ENCODE data around the gene HUWE1. TPM values are rescaled to one million over a fixed set of nuclear protein-coding genes. Genes with fewer than 3 reads are reported as not detected.

The HUWE1 gene
- polyA plus RNA-seq, 2 of the 4 experiments (the other 2 are of a cell fraction) = 55.7 to 120 TPM

DNA sequence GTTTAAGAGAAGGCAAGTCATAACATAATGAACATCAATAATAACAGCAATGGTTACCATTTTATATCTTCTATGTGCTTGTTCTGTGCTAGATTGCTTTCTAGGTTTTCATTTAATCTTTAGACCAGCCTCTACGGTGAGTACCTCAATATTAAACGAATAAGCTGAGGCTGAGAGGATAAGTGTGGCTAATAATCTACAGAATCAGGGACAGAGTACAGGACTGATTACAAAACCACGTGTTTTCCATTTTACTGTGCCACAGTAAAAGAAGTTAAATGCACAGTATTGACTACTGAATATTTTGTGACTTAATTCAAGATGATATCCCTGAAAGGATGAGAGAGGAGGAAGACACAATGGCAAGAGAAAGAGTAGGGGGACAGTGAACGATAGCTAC lies 56.3 kb downstream of the HUWE1 start:
- TF ChIP-seq, protein P1, sequence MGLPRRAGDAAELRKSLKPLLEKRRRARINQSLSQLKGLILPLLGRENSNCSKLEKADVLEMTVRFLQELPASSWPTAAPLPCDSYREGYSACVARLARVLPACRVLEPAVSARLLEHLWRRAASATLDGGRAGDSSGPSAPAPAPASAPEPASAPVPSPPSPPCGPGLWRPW (IDR thresholded peaks at IDR 0.05) = no peak
- TF ChIP-seq TP53 (CRISPR knock-in tag; IDR thresholded peaks at IDR 0.05) (no peak), ZNF302 (CRISPR knock-in tag; IDR thresholded peaks at IDR 0.05) (no peak)
- TF ChIP-seq, protein P2, sequence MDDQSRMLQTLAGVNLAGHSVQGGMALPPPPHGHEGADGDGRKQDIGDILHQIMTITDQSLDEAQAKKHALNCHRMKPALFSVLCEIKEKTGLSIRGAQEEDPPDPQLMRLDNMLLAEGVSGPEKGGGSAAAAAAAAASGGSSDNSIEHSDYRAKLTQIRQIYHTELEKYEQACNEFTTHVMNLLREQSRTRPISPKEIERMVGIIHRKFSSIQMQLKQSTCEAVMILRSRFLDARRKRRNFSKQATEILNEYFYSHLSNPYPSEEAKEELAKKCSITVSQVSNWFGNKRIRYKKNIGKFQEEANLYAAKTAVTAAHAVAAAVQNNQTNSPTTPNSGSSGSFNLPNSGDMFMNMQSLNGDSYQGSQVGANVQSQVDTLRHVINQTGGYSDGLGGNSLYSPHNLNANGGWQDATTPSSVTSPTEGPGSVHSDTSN (IDR thresholded peaks at IDR 0.05) = no peak
- POLR2A ChIA-PET = no interaction called here
- CTCF ChIA-PET = interaction anchor here (0.6 kb wide), 1 partner anchor 527 kb away, joined by 3 read pairs; no protein-coding TSS in a partner anchor
- Histone ChIP-seq H3K27ac (no peak overlapping the region), H3K4me2 (no peak overlapping the region), H3K4me3 (no peak overlapping the region), H3K9me3 (no peaks in the 10 kb centered on the region), H3K4me1 (no peaks in the 10 kb centered on the region)
- ATAC-seq (no peak), FAIRE-seq (peak; percentile 90), DNase-seq (ENCODE audit: low read depth in 1 of 2, low spot score in 1 of 2) (no peak)
- 73% methylated on average over 4 of the region's 4 CpGs for WGBS (ENCODE audit: missing lambda C conversion rate)

DNA sequence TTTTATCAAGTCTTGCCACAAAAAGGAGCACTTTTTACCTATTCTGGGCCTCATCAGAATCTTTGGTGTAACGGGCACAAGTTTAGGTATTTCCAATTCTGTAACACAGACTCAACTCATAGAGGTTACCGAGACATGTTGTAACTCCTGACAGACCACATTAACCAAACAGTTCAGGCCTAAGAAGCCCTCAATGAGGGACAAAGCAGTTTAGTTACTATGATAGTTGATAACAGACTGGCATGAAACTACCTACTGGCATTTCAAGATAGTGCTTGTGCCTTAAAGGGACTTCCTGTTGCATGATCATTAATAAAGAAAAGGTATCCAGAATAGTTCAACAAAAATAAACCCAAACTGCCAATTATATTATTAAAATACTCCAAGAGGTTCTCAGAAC lies 64.1 kb downstream of the HUWE1 start:
- ATAC-seq = no peak
- TF ChIP-seq RAD21 (conservative IDR thresholded peaks at IDR 0.05 in 1 of 2, IDR thresholded peaks at IDR 0.05 in 1 of 2) (no peak), FOSL2 (IDR thresholded peaks at IDR 0.05) (no peak), FOSL2 (CRISPR knock-in tag; IDR thresholded peaks at IDR 0.05) (no peak), FOSB (CRISPR knock-in tag; IDR thresholded peaks at IDR 0.05) (no peak), POLR2AphosphoS2 (conservative IDR thresholded peaks at IDR 0.05; ENCODE audit: low read length) (no peak), RFX5 (IDR thresholded peaks at IDR 0.05) (no peak), CBX8 (IDR thresholded peaks at IDR 0.05) (no peak), MAZ (IDR thresholded peaks at IDR 0.05; ENCODE audit: borderline replicate concordance, low read depth, low read length) (no peak), SMC3 (IDR thresholded peaks at IDR 0.05) (no peak), TP53 (CRISPR knock-in tag; IDR thresholded peaks at IDR 0.05) (no peak), MAFK (IDR thresholded peaks at IDR 0.05; ENCODE audit: partially characterized antibody) (no peak), CBX2 (IDR thresholded peaks at IDR 0.05; ENCODE audit: borderline replicate concordance, low read depth) (no peak), CHD4 (IDR thresholded peaks at IDR 0.05; ENCODE audit: borderline replicate concordance) (no peak), RCOR1 (IDR thresholded peaks at IDR 0.05; ENCODE audit: low read depth, low read length) (no peak), CHD2 (IDR thresholded peaks at IDR 0.05; ENCODE audit: low read length, partially characterized antibody) (no peak)
- TF ChIP-seq, protein P3, sequence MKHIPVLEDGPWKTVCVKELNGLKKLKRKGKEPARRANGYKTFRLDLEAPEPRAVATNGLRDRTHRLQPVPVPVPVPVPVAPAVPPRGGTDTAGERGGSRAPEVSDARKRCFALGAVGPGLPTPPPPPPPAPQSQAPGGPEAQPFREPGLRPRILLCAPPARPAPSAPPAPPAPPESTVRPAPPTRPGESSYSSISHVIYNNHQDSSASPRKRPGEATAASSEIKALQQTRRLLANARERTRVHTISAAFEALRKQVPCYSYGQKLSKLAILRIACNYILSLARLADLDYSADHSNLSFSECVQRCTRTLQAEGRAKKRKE (CRISPR knock-in tag; IDR thresholded peaks at IDR 0.05; ENCODE audit: low read depth) = no peak
- Histone ChIP-seq H3K9me3 (no peaks in the 10 kb centered on the region), H3K4me1 (no peaks in the 10 kb centered on the region), H3K27ac (no peak overlapping the region), H3K4me2 (no peak overlapping the region), H3K4me3 (no peak overlapping the region)
- no peak for FAIRE-seq
- CTCF ChIA-PET = no interaction called here
- no peak for DNase-seq (ENCODE audit: low read depth in 1 of 2, low spot score in 1 of 2)
- 96% methylated on average over 2 of the region's 2 CpGs for WGBS (ENCODE audit: missing lambda C conversion rate)
- POLR2A ChIA-PET = no interaction called here

DNA sequence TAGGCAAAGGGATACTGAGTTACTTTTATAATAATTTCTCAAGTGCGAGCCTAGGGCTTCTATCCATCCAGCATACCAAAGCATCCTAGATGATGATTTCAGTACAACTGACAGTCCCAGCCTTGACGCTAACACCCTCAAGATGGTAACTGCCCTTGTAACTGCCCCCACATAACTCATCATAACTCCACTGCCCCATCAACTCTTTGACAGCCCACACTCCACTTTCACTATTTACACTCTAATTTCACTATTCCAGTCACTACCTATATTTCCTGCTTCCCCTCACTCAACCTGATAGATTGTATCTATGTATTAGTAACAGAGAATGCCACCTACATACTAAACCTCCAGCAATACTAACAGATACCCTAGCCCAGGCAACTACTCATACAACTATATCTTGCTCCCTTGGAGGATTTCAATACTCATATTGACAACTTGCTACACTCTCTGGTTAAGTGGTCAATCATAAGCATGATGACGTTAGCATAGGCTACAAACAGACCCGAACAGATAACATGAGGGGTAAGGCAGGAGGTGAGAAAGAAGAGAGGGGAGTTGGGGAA lies 65.0 kb downstream of the HUWE1 start:
- no peak overlapping the region for H3K4me3 ChIP-seq
- 70% methylated on average over 4 of the region's 4 CpGs for WGBS (ENCODE audit: missing lambda C conversion rate)
- no peak for TF ChIP-seq FOSB (CRISPR knock-in tag; IDR thresholded peaks at IDR 0.05)
- no peak for TF ChIP-seq KDM1A (IDR thresholded peaks at IDR 0.05; ENCODE audit: low read depth)
- TF ChIP-seq, protein P4, sequence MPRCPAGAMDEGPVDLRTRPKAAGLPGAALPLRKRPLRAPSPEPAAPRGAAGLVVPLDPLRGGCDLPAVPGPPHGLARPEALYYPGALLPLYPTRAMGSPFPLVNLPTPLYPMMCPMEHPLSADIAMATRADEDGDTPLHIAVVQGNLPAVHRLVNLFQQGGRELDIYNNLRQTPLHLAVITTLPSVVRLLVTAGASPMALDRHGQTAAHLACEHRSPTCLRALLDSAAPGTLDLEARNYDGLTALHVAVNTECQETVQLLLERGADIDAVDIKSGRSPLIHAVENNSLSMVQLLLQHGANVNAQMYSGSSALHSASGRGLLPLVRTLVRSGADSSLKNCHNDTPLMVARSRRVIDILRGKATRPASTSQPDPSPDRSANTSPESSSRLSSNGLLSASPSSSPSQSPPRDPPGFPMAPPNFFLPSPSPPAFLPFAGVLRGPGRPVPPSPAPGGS (IDR thresholded peaks at IDR 0.05) = no peak
- TF ChIP-seq, protein P5, sequence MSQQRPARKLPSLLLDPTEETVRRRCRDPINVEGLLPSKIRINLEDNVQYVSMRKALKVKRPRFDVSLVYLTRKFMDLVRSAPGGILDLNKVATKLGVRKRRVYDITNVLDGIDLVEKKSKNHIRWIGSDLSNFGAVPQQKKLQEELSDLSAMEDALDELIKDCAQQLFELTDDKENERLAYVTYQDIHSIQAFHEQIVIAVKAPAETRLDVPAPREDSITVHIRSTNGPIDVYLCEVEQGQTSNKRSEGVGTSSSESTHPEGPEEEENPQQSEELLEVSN (IDR thresholded peaks at IDR 0.05; ENCODE audit: borderline replicate concordance, low read depth) = no peak
- TF ChIP-seq EHF (CRISPR knock-in tag; IDR thresholded peaks at IDR 0.05) = no peak
- TF ChIP-seq NFE2L2 (conservative IDR thresholded peaks at IDR 0.05; ENCODE audit: low read length) = no peak
- no peak for TF ChIP-seq RFX5 (IDR thresholded peaks at IDR 0.05)
- TF ChIP-seq GATA3 (IDR thresholded peaks at IDR 0.05; ENCODE audit: borderline replicate concordance) = no peak
- TF ChIP-seq, protein P6, sequence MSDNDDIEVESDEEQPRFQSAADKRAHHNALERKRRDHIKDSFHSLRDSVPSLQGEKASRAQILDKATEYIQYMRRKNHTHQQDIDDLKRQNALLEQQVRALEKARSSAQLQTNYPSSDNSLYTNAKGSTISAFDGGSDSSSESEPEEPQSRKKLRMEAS (IDR thresholded peaks at IDR 0.05) = no peak
- TF ChIP-seq HEYL (CRISPR knock-in tag; IDR thresholded peaks at IDR 0.05) = no peak
- TF ChIP-seq, protein P3 (CRISPR knock-in tag; IDR thresholded peaks at IDR 0.05; ENCODE audit: low read depth) = no peak
- TF ChIP-seq ESRRA (IDR thresholded peaks at IDR 0.05; ENCODE audit: borderline replicate concordance, low read length) = no peak
- TF ChIP-seq SMC3 (IDR thresholded peaks at IDR 0.05) = no peak
- TF ChIP-seq POLR2AphosphoS2 (conservative IDR thresholded peaks at IDR 0.05; ENCODE audit: low read length) = no peak
- no peak for TF ChIP-seq ZC3H11A (IDR thresholded peaks at IDR 0.05)
- no peak for TF ChIP-seq PHF8 (IDR thresholded peaks at IDR 0.05; ENCODE audit: borderline replicate concordance, low read depth)
- TF ChIP-seq ZNF302 (CRISPR knock-in tag; IDR thresholded peaks at IDR 0.05) = no peak

More for the DNA sequence above, 65.0 kb downstream of the HUWE1 start:
- CTCF ChIA-PET = no interaction called here
- DNase-seq (ENCODE audit: low read depth in 1 of 2, low spot score in 1 of 2) (no peak), ATAC-seq (no peak), FAIRE-seq (no peak)
- H3K9me3 ChIP-seq = no peaks in the 10 kb centered on the region
- H3K4me2 ChIP-seq = no peak overlapping the region
- H3K27ac ChIP-seq = no peak overlapping the region
- H3K4me1 ChIP-seq = no peaks in the 10 kb centered on the region
- POLR2A ChIA-PET = no interaction called here
